ENCODE measurements around the gene OR2A1.
"Not testable (repeated sequence)": the region's sequence is repeated elsewhere in the genome, so short reads cannot be mapped to it uniquely, and the experiment has no call there.

- not testable (repeated sequence) for TF ChIP-seq CREB1 (CRISPR knock-in tag; IDR thresholded peaks at IDR 0.05); ZNF317 (CRISPR knock-in tag; IDR thresholded peaks at IDR 0.05; ENCODE audit: borderline replicate concordance, low read depth); CTCF (IDR thresholded peaks at IDR 0.05); ZNF263 (CRISPR knock-in tag; IDR thresholded peaks at IDR 0.05; ENCODE audit: low read depth); ATF3 (CRISPR knock-in tag; conservative IDR thresholded peaks at IDR 0.05); SP1 (CRISPR knock-in tag; conservative IDR thresholded peaks at IDR 0.05); ZNF232 (CRISPR knock-in tag; IDR thresholded peaks at IDR 0.05); TEAD1 (CRISPR knock-in tag; IDR thresholded peaks at IDR 0.05); NR1H2 (CRISPR knock-in tag; IDR thresholded peaks at IDR 0.05); E2F1 (CRISPR knock-in tag; IDR thresholded peaks at IDR 0.05)
Measured at GRCh38 chr7:144355176-144355822, 43.1 kb downstream of the OR2A1 start, which contains the start of gene ARHGEF5.
